ENCODE measurements around the gene LEAP2.
"Not testable (repeated sequence)": the region's sequence is repeated elsewhere in the genome, so short reads cannot be mapped to it uniquely, and the experiment has no call there.

Gene LEAP2

GRCh38 chr5:132840896-132841295 lies 32.6 kb upstream of the LEAP2 start:
- DNase-seq (ENCODE audit: low spot score): no peak

DNA sequence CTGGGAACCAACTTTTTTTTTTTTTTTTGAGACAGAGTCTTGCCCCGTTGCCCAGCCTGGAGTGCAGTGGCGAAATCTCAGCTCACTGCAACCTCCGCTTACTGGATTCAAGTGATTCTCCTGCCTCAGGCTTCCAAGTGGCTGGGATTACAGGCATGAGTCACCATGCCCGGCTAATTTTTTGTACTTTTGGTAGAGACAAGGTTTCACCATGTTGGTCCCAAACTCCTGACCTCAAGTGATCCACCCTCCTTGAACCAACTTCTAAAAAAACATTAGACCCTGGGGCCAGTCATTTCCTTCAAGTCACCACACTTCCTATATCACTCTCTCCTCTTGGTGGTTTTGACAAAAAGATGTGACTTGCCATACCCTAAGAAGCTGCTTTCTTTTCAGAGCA lies 32.2 kb upstream of the LEAP2 start:
- no peak for DNase-seq (ENCODE audit: low spot score)

GRCh38 chr5:132848270-132848669 lies 25.2 kb upstream of the LEAP2 start:
- no peak for DNase-seq (ENCODE audit: low spot score)

DNA sequence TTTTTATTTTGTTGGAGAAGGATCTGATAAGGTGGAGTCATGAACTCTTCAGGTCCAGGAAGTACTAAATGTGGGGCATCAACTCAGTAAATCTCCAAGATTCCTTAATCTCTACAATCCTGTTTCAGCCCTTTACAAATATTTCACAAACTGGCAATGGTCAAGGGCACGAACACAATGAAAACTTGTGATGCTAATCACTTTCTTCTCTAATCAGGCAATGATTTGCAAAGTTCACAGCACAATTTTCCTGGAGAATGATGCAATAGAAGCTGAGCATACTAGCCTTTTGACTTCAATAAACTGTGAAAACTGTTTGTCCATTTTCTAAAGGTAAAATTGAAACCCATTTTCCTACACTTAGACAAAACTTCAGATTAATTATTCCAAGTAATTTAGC lies 24.1 kb upstream of the LEAP2 start:
- DNase-seq (ENCODE audit: low spot score): no peak

DNA sequence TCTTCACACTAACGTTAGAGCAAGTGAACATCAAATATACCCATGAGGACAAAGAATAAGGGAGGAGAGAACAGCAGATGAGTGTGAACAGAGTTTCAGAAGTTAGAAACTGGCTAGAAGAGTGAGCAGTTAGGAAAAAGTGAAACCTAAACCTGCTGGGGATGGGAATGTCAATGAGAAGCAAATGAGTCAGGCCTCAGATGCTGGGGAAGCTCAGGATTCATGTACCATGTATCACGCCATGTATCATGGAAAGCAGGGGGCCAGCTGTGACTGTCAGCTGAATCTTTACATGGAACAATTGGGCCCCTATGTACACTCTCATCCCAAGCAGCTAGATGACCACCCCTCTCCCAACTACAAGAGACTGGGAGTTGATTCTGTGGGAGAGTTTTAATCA lies 23.4 kb upstream of the LEAP2 start:
- DNase-seq (ENCODE audit: low spot score): no peak

DNA sequence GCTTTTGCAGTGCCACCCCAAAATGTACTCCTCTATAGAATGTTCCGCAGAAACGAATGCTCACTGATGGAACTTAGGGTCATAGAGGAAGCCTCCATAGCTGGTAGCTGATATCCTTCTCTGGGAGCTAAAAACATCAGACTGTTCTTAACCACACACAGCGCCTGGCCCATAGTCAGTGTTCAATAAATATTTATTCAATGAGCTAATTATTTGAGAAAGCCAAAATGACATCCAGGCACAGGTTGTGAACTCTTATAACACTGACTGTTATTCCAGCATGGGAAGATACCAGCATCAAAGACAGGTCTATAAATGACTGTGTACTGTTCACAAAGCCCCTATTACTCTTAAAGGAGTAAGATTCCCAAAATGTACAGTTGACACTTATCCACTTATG lies 20.1 kb upstream of the LEAP2 start:
- no peak for DNase-seq (ENCODE audit: low spot score)

DNA sequence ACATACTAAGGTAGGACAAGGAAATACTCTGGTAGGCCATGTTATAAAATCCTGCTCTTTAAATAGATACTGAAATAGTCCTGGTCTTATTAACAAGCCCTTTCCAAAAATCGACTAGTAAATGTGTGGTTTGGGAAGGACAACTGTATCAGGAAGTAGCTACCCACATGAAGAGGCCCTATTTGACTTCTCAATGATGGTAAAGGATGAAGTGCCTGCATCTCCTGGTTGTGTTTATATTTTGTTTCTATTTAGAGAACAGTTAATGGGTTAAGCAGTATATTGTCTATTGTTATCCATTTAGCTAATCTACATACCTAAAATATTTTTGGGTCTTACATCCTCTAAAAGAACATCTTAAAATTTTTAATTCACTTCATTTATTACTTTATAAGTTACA lies 19.7 kb upstream of the LEAP2 start:
- no peak for DNase-seq (ENCODE audit: low spot score)

DNA sequence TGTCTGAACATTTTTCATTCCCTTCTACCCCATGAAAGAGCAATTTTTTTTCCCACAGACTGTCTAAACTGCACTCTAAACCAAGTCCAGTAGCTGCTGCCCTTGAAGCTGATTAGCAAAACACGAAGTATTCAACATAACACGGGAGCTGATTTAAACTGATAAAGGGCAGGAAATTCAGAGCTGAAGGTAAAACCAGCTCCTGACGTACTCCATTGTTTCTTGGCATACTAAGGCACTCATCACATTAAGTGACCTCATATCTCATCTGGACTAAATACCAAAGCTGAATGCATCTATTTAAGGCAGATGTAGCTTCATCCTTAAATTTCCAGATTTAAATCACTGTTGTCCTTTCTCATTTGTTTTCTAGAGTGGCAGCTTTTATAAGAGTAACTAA lies 19.2 kb upstream of the LEAP2 start:
- no peak for DNase-seq (ENCODE audit: low spot score)

- not testable (repeated sequence) for DNase-seq (ENCODE audit: low spot score)
These were observed 18.5 kb upstream of the LEAP2 start for GRCh38 chr5:132854992-132855391.

GRCh38 chr5:132856011-132856410 lies 17.5 kb upstream of the LEAP2 start:
- DNase-seq (ENCODE audit: low spot score): no peak

DNA sequence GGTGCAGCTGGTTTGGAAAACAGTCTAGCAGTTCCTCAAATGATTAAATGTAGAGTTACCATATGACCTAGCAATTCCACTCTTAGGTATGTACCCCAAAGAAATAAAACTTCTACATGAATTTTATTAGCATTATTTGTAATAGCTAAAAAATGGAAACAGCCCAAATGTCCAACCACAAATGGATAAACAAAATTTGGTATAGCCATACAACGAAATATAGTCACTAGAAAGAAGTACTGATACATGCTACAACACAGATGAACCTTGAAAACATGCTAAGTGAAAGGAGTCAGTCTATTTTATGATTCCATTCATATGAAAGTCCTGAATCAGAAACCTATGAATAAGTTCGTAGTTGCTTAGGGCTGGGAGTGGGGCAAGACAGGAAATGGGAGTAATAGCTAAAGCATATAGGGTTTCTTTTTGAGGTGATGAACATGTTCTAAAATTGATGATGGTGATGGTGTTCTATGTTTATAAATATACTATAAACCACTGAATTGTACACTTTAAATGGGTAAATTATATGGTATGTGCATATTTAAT lies 13.5 kb upstream of the LEAP2 start:
- no peak for DNase-seq (ENCODE audit: low spot score)

GRCh38 chr5:132860742-132861141 lies 12.7 kb upstream of the LEAP2 start:
- DNase-seq (ENCODE audit: low spot score): no peak

GRCh38 chr5:132865668-132866341 lies 7.7 kb upstream of the LEAP2 start:
- no peak for DNase-seq (ENCODE audit: low spot score)

DNA sequence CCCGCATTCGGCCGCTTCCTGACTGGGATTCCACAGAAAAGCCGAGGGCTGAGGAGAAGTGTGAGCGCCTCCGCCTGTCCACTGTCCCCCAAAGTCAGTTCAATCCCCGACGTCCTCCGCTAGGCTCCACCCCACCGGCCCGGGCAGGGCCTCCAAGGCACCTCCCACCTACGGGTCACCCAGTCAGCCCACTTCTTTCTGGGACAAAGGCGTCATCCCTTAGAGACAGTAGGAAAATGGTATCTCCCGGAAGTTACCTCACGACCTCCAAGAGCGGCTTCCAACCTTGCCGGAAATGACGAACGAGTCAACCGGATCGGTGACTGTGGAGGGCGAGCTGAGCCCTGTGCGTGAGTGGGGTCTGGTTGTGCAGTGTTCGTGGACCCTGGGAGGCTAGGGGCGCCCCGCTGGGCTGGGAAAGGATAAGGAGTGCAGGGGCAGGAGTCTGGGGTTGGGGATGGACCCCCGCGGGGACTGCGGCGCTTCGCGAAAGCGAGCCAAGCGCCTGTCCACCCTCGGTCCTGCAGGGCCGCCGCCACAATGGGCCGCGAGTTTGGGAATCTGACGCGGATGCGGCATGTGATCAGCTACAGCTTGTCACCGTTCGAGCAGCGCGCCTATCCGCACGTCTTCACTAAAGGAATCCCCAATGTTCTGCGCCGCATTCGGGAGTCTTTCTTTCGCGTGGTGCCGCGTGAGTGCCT lies 7.0 kb upstream of the LEAP2 start, which contains the start of the genes GDF9 and UQCRQ:
Gene GDF9 (minus strand): TSS at position 128 of the 704 bp plus-strand sequence. CDS start 1,936 bp downstream, outside the sequence.
Gene UQCRQ (plus strand): TSS at position 301 of the 704 bp plus-strand sequence. CDS start 240 bp downstream, at position 541.
- DNase-seq (ENCODE audit: low spot score): peak; percentile 97

GRCh38 chr5:132867046-132867451 lies 6.4 kb upstream of the LEAP2 start:
- no peak for DNase-seq (ENCODE audit: low spot score)

DNA sequence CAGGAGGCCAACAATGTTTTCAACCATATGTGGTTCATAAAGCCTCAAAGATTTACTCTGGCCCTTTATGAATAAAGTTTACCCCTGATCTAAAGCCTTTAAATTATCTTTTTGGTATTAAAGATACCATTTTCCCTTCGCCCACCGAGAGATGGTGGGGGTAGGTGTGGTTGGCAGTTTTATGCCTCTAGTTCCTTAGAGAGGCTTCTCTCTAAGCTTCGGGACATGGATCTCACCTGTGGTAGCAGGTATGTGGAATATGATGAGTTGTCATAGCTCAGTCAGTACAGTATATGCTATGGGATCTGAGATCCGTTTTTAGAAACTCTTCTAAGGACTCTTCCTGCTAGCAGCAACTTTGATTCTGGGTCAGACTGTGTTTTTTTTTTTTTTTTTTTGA lies 4.7 kb upstream of the LEAP2 start:
- no peak for DNase-seq (ENCODE audit: low spot score)

- no peak for DNase-seq (ENCODE audit: low spot score)
These were observed 2.7 kb upstream of the LEAP2 start for GRCh38 chr5:132870801-132871200.

- no peak for DNase-seq (ENCODE audit: low spot score)
These were observed 1.8 kb upstream of the LEAP2 start for GRCh38 chr5:132871459-132872284.

GRCh38 chr5:132872788-132873118 lies 715 bp upstream of the LEAP2 start:
- no peak for DNase-seq (ENCODE audit: low spot score)

GRCh38 chr5:132873930-132874271 lies 433 bp downstream of the LEAP2 start:
- DNase-seq (ENCODE audit: low spot score): no peak

DNA sequence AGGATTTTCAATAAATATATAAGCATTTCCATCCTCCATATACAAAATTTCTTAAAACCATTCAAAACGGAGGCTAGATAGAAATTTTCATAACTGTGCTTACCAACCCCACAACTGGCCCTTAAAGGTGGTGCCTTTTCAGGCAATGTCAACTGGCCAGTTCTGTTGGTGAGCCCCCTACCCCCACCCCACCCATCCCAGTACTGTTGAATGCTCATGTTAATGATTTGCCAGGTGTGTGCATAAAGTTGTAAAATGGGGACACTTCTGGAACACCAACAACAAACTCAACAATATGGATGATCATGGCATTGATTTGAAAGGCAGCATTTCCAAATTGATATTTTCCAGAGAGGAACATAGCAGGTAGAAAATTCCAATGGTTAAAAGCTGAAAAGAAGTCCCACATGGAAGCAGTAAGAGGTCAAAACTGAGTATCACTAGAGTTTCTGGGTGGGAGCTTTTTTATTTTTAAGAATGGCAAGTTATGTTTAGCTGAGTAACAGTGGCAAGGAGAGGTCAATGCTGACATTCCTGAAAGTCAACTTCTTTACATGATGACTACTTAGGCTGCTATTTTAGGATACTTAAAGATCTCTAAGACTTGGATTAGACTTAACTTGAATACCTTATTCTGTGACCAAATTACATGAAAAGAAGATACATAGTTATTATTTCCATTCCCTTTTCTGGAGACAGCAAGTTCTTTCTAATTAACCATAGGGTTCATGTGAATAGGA lies 2.7 kb downstream of the LEAP2 start:
- DNase-seq (ENCODE audit: low spot score): no peak

GRCh38 chr5:132877466-132877865 lies 4.0 kb downstream of the LEAP2 start:
- no peak for DNase-seq (ENCODE audit: low spot score)

Data from left forelimb (tissue), 1 donor.